Thoracic aorta (tissue), 2 donors: Measurements from ENCODE around the gene DNAH17. TPM values are rescaled to one million over a fixed set of nuclear protein-coding genes. Genes with fewer than 3 reads are reported as not detected.

ENCODE experiments used
- ATAC-seq: fragments of 150-250 bp; one replicate; pipeline ENCODE4 v1.8.0; 2017; ENCODE audit warnings: low read depth; ENCODE audit not compliant: insufficient number of reproducible peaks, low FRiP score
- DNase-seq: peaks from one replicate; pipeline ENCODE4 v3.0.0-alpha.2; 2020; ENCODE audit warnings: low spot score
- H3K27ac ChIP-seq, 2 donors: fragments of 200-600 bp; sonication (generic); 1 replicate in 1 of 2; 2 replicates in 1 of 2; pipeline ENCODE4 v1.5.1; 2016; ENCODE audit warnings: mild to moderate bottlenecking in 2 of 2, moderate library complexity in 2 of 2
- H3K27me3 ChIP-seq: fragments of 200-600 bp; sonication (generic); replicated peaks from 2 replicates; pipeline ENCODE4 v1.6.0; 2016; ENCODE audit warnings: mild to moderate bottlenecking; ENCODE audit not compliant: insufficient read depth
- H3K36me3 ChIP-seq: fragments of 200-600 bp; sonication (generic); one replicate; pipeline ENCODE4 v1.5.1; 2016
- H3K4me1 ChIP-seq, 2 donors: fragments of 200-600 bp; sonication (generic); 1 replicate in 1 of 2; 2 replicates in 1 of 2; pipeline versions ENCODE4 v1.5.1 to v1.6.0; 2016; ENCODE audit warnings: low read depth in 2 of 2, mild to moderate bottlenecking in 1 of 2; ENCODE audit not compliant: control insufficient read depth in 1 of 2
- H3K4me3 ChIP-seq: fragments of 200-600 bp; sonication (generic); 2 replicates; pipeline ENCODE4 v1.5.1; 2016; ENCODE audit warnings: mild to moderate bottlenecking
- H3K9me3 ChIP-seq: fragments of 200-600 bp; sonication (generic); 2 replicates; pipeline ENCODE4 v1.5.1; 2016
- total RNA-seq, 2 donors: library from RNA; depleted of rRNA; stranded (reverse); fragments of >200 nt; gene quantifications; one replicate each; pipeline versions ENCODE4 v1.1.0 to v1.2.3, GENCODE V29; 2016
- TF ChIP-seq, protein P1 (sequence below): fragments of 200-600 bp; sonication (generic); IDR thresholded peaks from one replicate; pipeline ENCODE4 v1.5.1; 2019; ENCODE audit warnings: antibody characterized with exemption

DNAH17 gene
- total RNA-seq, 2 donors from 2014 or later, result 0.14 TPM

DNA sequence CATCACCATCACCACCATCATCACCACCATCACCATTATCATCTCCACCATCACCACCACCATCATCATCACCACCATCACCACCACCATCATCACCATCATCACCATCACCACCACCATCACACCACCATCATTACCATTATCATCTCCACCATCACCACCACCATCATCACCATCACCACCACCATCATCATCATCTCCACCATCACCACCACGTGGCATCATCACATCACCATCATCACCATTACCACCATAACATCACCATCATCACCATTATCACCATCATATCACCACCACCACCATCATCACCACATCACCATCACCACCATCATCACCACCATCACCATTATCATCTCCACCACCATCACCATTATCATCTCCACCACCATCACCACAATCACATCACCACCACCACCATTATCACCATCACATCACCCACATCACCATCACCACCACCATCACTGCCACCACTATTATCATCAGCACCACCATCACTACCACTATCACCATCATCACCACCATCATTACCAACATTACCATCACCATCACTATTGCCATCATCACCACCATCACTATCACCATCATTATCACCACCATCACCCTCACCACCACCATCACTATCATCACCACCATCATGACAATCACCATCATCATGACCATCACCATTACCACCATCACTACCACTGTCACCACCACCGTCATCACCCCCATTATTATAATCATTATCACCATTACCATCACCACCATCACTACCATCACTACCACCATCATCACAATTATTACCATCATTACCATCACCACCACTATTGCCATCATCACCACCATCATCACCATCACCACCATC lies 99.1 kb downstream of the DNAH17 start:
- Histone ChIP-seq H3K4me3 (no peak overlapping the region), H3K9me3 (no peaks in the 10 kb centered on the region), H3K27me3 (no peaks in the 10 kb centered on the region), H3K4me1 (no peaks in the 10 kb centered on the region), H3K36me3 (no peaks in the 10 kb centered on the region), H3K27ac (no peak overlapping the region)
- DNase-seq (no peak), ATAC-seq (no peak)
- TF ChIP-seq, protein P1, sequence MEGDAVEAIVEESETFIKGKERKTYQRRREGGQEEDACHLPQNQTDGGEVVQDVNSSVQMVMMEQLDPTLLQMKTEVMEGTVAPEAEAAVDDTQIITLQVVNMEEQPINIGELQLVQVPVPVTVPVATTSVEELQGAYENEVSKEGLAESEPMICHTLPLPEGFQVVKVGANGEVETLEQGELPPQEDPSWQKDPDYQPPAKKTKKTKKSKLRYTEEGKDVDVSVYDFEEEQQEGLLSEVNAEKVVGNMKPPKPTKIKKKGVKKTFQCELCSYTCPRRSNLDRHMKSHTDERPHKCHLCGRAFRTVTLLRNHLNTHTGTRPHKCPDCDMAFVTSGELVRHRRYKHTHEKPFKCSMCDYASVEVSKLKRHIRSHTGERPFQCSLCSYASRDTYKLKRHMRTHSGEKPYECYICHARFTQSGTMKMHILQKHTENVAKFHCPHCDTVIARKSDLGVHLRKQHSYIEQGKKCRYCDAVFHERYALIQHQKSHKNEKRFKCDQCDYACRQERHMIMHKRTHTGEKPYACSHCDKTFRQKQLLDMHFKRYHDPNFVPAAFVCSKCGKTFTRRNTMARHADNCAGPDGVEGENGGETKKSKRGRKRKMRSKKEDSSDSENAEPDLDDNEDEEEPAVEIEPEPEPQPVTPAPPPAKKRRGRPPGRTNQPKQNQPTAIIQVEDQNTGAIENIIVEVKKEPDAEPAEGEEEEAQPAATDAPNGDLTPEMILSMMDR, result no peak

DNA sequence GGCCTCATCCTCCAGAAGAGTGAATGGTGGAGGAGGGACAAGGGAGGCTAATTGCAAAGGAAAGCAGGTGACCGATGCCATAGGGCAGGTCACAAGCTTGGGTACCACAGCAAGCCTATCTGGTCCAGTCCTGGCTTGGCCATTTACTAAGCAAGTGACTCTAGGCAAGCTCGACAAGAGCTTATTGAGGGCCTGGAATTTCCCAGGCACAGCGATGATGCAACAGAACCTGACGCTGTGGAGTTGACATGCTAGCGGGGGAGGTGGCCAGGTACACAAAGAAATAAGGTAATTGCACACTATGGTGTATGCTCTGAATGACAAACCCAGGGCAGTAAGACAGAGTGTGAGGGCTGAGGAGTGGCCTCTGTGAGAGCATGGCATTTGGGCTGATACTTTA lies 100.2 kb downstream of the DNAH17 start:
- Histone ChIP-seq H3K4me3 (no peak overlapping the region), H3K4me1 (no peaks in the 10 kb centered on the region), H3K27ac (no peak overlapping the region), H3K27me3 (no peaks in the 10 kb centered on the region), H3K36me3 (no peaks in the 10 kb centered on the region), H3K9me3 (no peaks in the 10 kb centered on the region)
- DNase-seq, result no peak
- TF ChIP-seq, protein P1, result no peak
- ATAC-seq, result no peak

DNA sequence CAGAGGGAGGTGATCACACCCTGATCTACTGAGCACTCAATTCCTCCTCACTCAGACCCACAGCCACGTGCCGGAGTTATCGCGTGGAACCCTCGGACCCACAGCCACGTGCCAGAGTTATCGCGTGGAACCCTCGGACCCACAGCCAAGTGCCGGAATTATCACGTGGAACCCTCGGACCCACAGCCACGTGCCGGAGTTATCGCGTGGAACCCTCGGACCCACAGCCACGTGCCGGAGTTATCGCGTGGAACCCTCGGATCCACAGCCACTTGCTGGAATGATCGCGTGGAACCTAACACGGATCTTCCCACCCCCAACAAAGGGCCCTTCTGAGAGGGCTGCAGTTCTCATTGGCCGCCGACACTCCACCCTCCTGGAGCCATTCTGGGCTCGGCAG lies 101.0 kb downstream of the DNAH17 start:
- Histone ChIP-seq H3K4me1 (no peaks in the 10 kb centered on the region), H3K4me3 (no peak overlapping the region), H3K27me3 (no peaks in the 10 kb centered on the region), H3K36me3 (no peaks in the 10 kb centered on the region), H3K27ac (no peak overlapping the region), H3K9me3 (no peaks in the 10 kb centered on the region)
- no peak for ATAC-seq
- TF ChIP-seq, protein P1, result no peak
- no peak for DNase-seq

DNA sequence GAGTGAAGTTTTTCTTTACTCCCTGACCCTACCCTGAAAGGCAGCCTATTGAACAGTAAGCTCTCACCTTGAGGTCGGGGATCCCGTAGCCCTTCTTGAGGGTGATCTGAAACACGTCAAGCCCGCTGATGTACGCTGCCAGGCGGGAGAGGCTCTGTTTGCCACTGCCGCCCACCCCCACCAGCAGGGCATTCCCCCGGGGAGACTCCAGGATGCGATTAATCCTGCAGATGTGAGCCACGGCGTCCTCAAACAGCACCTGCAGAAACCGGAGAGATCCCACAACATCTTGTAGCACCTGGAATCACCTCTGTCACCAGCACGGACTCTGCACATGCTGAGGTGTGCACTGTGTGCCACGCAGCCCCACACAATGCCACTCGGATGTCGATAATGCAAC lies 102.0 kb downstream of the DNAH17 start:
- no peak for ATAC-seq
- Histone ChIP-seq H3K4me1 (no peaks in the 10 kb centered on the region), H3K36me3 (no peaks in the 10 kb centered on the region), H3K9me3 (no peaks in the 10 kb centered on the region), H3K4me3 (no peak overlapping the region), H3K27ac (no peak overlapping the region), H3K27me3 (no peaks in the 10 kb centered on the region)
- no peak for DNase-seq
- TF ChIP-seq, protein P1, result no peak

GRCh38 chr17:78474614-78475146 lies 102.5 kb downstream of the DNAH17 start:
- no peaks in the 10 kb centered on the region for H3K27me3 ChIP-seq
- TF ChIP-seq, protein P1, result no peak
- no peaks in the 10 kb centered on the region for H3K4me1 ChIP-seq
- ATAC-seq (no peak), DNase-seq (no peak)
- no peaks in the 10 kb centered on the region for H3K36me3 ChIP-seq
- H3K9me3 ChIP-seq, result no peaks in the 10 kb centered on the region
- H3K27ac ChIP-seq, result no peak overlapping the region
- no peak overlapping the region for H3K4me3 ChIP-seq
